ENCODE measurements around the gene RABGAP1. TPM values are rescaled to one million over a fixed set of nuclear protein-coding genes. Genes with fewer than 3 reads are reported as not detected.

The RABGAP1 gene
- total and polyA plus RNA-seq, 8 donors, result 52.6 to 85.9 (median 76.2) TPM

GRCh38 chr9:123028973-123029372 lies 88.2 kb downstream of the RABGAP1 start:
- Histone ChIP-seq H3K4me1 (peaks cover 0 to 16% of the 10 kb centered on the region in 2 donors), H3K36me3 (peaks cover 0 to 14% of the 10 kb centered on the region in 2 donors), H3K27ac (no peak overlapping the region), H3K9me3 (no peaks in the 10 kb centered on the region), H3K27me3 (no peaks in the 10 kb centered on the region), H3K4me3 (no peak overlapping the region)
- no peak for TF ChIP-seq CTCF (IDR thresholded peaks at IDR 0.05)
- intact Hi-C loops (cut with DNase I), result no loop called here
- no peak for DNase-seq
- ATAC-seq, result no peak

GRCh38 chr9:123031963-123032362 lies 91.1 kb downstream of the RABGAP1 start:
- no peaks in the 10 kb centered on the region for H3K27me3 ChIP-seq
- ATAC-seq (peak; percentile 73), DNase-seq (no peak)
- H3K27ac ChIP-seq, result no peak overlapping the region
- no peak overlapping the region for H3K4me3 ChIP-seq
- H3K9me3 ChIP-seq, result no peaks in the 10 kb centered on the region
- TF ChIP-seq CTCF (IDR thresholded peaks at IDR 0.05), result no peak
- peaks cover 0 to 14% of the 10 kb centered on the region in 2 donors for H3K4me1 ChIP-seq
- intact Hi-C loops (cut with DNase I), result no loop called here
- peaks cover 0 to 20% of the 10 kb centered on the region in 2 donors for H3K36me3 ChIP-seq

- no peak for DNase-seq
- Histone ChIP-seq H3K36me3 (peaks cover 0 to 17% of the 10 kb centered on the region in 2 donors), H3K9me3 (no peaks in the 10 kb centered on the region), H3K27ac (no peak within 1 kb of the TSS), H3K4me1 (peaks cover 0 to 7% of the 10 kb centered on the region in 2 donors), H3K4me3 (no peak within 1 kb of the TSS), H3K27me3 (no peaks in the 10 kb centered on the region)
- ATAC-seq, result peak; percentile 16
- intact Hi-C loops (cut with DNase I), result no loop called here
- TF ChIP-seq CTCF (IDR thresholded peaks at IDR 0.05), result no peak
These were observed 92.5 kb downstream of the RABGAP1 start, which contains the start of gene GPR21 for GRCh38 chr9:123033352-123033751. Gene GPR21, plus strand, starts transcription at chr9:123033667. Its CDS starts 900 bp downstream, at chr9:123034567.

GRCh38 chr9:123033864-123034601 lies 93.2 kb downstream of the RABGAP1 start:
- DNase-seq, result no peak
- no peak for TF ChIP-seq CTCF (IDR thresholded peaks at IDR 0.05)
- H3K9me3 ChIP-seq, result no peaks in the 10 kb centered on the region
- no peak overlapping the region for H3K4me3 ChIP-seq
- no peak for ATAC-seq
- no peak overlapping the region for H3K27ac ChIP-seq
- H3K36me3 ChIP-seq, result peaks cover 0 to 17% of the 10 kb centered on the region in 2 donors
- H3K4me1 ChIP-seq, result peaks cover 0 to 7% of the 10 kb centered on the region in 2 donors
- intact Hi-C loops (cut with DNase I), result no loop called here
- no peaks in the 10 kb centered on the region for H3K27me3 ChIP-seq

GRCh38 chr9:123034881-123035510 lies 94.2 kb downstream of the RABGAP1 start:
- ATAC-seq, result no peak
- intact Hi-C loops (cut with DNase I), result no loop called here
- DNase-seq, result no peak
- H3K36me3 ChIP-seq, result peaks cover 0 to 12% of the 10 kb centered on the region in 2 donors
- H3K27ac ChIP-seq, result no peak overlapping the region
- no peaks in the 10 kb centered on the region for H3K9me3 ChIP-seq
- no peaks in the 10 kb centered on the region for H3K27me3 ChIP-seq
- TF ChIP-seq CTCF (IDR thresholded peaks at IDR 0.05), result no peak
- no peak overlapping the region for H3K4me3 ChIP-seq
- peaks cover 0 to 7% of the 10 kb centered on the region in 2 donors for H3K4me1 ChIP-seq
